ENCODE measurements around the gene GFPT1. TPM values are rescaled to one million over a fixed set of nuclear protein-coding genes. Genes with fewer than 3 reads are reported as not detected.
"Not testable (repeated sequence)": the region's sequence is repeated elsewhere in the genome, so short reads cannot be mapped to it uniquely, and the experiment has no call there.

GFPT1 gene
- total RNA-seq, 1 donor from 2014 or later = 38.9 TPM

DNA sequence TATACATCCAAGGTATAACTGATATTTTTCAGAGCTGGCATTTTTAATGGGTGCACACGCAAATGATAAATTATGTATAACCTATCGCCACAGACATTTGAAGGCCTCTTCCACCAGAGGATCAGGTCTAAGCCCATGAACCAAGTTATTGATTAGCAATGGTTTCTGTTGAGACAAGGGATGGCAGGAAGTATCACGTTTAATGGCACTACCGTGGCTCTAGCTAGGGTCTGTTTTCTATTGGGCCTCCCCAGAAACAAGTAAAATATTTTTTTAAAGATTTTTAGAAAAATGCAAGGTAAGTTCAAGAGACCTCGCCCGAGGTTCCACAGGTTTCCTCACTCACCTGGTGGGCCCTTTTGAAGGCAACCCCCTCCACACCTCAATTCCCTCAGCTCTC is 667 bp downstream of the GFPT1 start:
- no peak for ATAC-seq
- intact Hi-C loops (cut with DNase I) = loop anchor here (5.0 to 10.0 kb wide), 2 partner anchors 51 to 258 kb away; partner anchors contain the start of genes AAK1 and NFU1

GRCh38 chr2:69385443-69386151 is 1.4 kb downstream of the GFPT1 start:
- intact Hi-C loops (cut with DNase I) = loop anchor here (5.0 to 10.0 kb wide), 2 partner anchors 52 to 259 kb away; partner anchors contain the start of genes AAK1 and NFU1
- no peak for ATAC-seq
- no peak for DNase-seq (ENCODE audit: missing footprints)

More for the DNA sequence above, 667 bp downstream of the GFPT1 start:
- DNase-seq (ENCODE audit: missing footprints) = no peak

DNA sequence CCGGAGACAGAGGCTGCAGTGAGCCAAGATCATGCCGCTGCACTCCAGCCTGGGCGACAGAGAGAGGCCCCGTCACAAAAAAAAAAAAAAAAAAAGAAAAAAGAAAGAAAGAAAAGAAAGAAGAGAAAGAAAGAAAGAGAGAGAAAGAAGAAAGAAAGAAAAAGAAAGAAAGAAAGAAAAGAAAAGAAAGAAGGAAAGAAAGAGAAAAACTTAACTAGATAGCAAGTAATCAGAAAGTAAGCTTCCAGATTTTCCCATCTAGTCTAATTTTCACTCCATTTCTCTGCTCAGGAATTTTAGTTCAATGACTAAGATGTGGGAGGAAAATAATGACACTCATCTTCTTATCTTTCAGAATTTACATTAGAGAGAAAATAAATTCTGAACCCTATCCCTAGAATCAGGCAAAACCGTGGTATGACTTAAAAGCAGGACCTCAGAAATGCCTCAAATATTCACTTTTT is 2.4 kb downstream of the GFPT1 start:
- DNase-seq (ENCODE audit: missing footprints) = no peak
- ATAC-seq = no peak
- intact Hi-C loops (cut with DNase I) = loop anchor here (5.0 to 10.0 kb wide), 2 partner anchors 53 to 260 kb away; partner anchors contain the start of genes AAK1 and NFU1

DNA sequence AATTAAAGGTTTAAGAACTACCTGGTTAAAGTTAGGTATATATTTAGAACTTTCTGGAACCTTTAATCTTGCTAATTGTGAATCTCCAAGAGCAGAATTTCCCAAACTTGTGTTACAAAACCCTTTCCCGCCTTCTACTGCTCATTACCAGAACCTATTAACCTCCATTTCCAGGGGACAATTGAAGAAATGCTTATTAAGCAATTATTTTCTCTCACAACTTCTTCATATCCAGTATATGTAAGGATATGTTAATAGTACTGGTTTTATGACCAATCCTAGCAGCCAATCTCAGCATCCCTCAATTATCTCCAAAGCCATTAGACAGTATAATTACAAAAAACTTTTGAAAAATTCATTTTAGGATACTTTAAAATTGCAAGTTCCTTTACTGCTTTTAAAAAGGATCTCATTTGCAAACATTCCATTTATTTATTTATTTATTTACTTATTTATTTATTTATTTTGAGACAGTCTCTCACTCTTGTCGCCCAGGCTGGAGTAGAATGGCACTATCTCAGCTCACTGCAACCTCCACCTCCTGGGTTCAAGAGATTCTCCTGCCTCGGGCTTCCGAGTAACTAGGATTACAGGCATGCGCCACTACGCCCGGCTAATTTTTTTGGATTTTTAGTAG is 3.7 kb downstream of the GFPT1 start:
- intact Hi-C loops (cut with DNase I) = loop anchor here (10.0 kb wide), 1 partner anchor 262 kb away; the partner anchor contains the start of gene AAK1
- no peak for DNase-seq (ENCODE audit: missing footprints)
- ATAC-seq = no peak

DNA sequence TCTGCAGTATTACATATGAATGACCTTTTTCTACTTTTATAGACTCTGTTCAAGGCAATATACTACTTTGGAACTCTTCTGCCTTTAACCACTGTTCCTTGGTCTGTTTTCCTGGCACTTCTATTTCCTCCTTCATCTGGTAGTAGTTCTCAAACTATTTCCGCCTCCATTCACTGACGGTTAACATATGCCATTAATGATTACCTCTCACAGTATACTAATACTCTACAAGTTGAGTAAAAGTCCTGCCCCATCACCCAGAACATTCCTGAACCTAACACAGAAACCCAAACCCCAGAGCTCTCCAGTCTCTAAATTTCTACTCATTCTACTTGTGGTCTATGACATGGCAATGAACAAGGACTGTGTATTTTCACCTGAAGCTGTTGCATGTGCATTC is 4.5 kb downstream of the GFPT1 start:
- ATAC-seq = no peak
- intact Hi-C loops (cut with DNase I) = loop anchor here (10.0 kb wide), 1 partner anchor 262 kb away; the partner anchor contains the start of gene AAK1

GRCh38 chr2:69381337-69381737 is 5.7 kb downstream of the GFPT1 start:
- intact Hi-C loops (cut with DNase I) = loop anchor here (10.0 kb wide), 1 partner anchor 263 kb away; the partner anchor contains the start of gene AAK1
- DNase-seq (ENCODE audit: missing footprints) (no peak), ATAC-seq (no peak)

More for the DNA sequence above, 4.5 kb downstream of the GFPT1 start:
- DNase-seq (ENCODE audit: missing footprints) = no peak

DNA sequence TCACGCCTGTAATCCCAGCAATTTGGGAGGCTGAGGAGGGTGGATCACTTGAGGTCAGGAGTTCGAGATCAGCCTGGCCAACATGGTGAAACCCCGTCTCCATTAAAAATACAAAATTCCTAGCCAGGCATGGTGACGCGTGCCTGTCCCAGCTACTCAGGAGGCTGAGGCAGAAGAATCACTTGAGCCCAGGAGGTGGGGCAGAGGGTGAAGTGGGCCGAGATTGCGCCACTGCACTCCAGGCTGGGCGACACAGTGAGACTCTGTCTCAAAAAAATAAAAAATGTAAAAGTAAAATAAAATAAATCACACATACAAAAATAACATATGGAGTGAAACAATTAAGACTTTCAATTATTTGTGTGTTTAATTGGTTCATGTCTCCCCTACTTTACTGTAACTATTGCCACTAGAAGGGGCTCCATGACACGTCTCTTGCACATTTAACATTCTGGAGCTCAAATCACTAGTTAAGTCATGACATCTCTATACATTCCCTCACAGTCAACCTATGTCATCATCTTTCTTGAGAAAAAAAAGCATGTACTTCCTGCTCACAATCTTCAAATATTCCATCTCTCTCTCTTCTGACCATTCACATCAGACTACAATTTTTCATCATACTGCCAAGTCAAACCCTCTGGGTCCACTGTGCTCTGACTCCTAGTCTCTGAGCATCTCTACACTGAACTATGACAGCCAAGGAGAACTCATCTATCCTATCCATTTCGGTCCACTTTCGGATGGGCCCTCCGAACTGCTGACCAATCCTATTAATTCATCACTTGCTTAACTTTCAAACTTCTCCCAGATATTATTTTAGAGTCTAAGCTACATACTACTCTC is 6.7 kb downstream of the GFPT1 start:
- DNase-seq (ENCODE audit: missing footprints) (no peak), ATAC-seq (no peak)
- intact Hi-C loops (cut with DNase I) = loop anchor here (10.0 kb wide), 1 partner anchor 265 kb away; the partner anchor contains the start of gene AAK1

DNA sequence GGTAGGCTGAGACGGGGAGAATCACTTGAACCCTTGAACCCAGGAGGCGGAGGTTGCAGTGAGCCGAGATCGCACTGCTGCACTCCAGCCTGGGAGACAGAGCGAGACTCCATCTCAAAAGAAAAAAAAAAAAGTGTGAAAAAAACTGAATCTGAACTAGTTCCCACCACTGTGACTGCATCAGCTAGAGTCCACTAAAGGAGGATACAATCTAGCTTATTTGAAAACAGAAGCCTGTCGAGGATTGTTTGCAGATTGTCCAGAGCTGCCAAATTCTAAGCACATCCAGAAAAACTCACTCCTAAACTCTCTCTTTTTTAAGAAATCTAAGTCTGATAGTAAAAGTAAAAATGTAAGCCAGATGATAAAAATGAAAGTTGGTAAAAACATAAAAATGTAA is 10.6 kb downstream of the GFPT1 start:
- intact Hi-C loops (cut with DNase I) = no loop called here
- ATAC-seq = no peak

GRCh38 chr2:69375494-69376353 is 11.3 kb downstream of the GFPT1 start:
- peak; percentile 73 for ATAC-seq
- no peak for DNase-seq (ENCODE audit: missing footprints)
- intact Hi-C loops (cut with DNase I) = no loop called here

More for the DNA sequence above, 10.6 kb downstream of the GFPT1 start:
- no peak for DNase-seq (ENCODE audit: missing footprints)

DNA sequence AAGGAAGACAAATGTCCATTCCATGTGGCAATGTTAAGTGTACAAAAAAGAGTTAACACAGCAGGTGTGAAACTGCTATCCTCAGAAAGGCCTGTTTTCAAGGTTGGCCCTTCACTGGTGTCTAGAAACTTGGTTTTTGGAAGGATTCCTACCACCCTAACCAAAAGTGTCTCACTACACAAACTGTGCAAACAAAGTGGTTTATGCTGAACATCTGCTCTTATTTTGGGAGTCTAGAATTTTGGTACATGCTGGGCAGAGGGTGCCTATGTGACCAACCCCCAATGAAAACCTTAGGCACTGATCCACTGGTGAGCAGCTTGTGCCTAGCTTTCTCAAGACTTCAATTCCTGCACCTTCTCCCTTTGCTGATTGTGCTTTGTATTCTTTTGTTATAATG is 14.3 kb downstream of the GFPT1 start:
- ATAC-seq = no peak
- intact Hi-C loops (cut with DNase I) = no loop called here

GRCh38 chr2:69369802-69370201 is 17.2 kb downstream of the GFPT1 start:
- ATAC-seq (no peak), DNase-seq (ENCODE audit: missing footprints) (no peak)
- intact Hi-C loops (cut with DNase I) = no loop called here

More for the DNA sequence above, 14.3 kb downstream of the GFPT1 start:
- DNase-seq (ENCODE audit: missing footprints) = no peak

GRCh38 chr2:69368588-69368987 is 18.4 kb downstream of the GFPT1 start:
- DNase-seq (ENCODE audit: missing footprints) (no peak), ATAC-seq (no peak)
- intact Hi-C loops (cut with DNase I) = no loop called here

DNA sequence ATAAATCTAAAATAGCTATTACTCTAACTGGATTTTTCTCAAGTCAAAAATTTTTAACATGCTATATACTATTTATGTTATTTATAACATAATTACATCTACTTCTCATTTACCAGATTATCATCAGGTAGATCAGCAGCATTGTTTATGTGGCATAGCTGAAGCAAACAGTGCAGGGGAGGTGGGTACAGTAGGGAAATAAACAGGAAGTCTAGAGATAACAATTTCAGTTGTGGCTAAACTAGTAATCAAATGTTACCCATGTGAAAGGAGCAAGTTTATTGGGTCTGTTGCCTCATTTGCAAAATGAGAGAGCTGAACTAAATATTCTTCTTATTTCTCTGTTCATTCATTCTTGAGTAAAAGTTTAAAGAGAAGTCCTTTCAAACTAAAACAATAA is 27.7 kb downstream of the GFPT1 start:
- DNase-seq (ENCODE audit: missing footprints) (no peak), ATAC-seq (no peak)
- intact Hi-C loops (cut with DNase I) = no loop called here

DNA sequence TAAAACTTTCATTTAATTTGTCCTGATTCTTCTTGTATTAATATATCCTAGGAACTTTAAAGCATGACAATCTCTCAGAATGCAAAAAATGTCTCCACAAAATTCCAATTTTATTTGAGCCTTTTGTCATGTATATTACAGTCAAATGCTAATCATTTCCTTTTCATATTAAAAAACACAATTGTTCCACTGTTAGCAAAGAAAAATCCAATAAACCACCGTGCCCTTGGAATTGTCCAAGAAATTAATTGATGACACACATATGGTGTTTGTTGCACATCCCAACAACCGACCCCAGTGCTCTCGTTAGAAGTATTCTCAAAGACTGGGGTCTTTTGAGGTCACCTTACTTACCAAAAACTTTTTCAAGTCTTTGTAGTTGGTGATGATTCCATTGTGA is 28.1 kb downstream of the GFPT1 start:
- intact Hi-C loops (cut with DNase I) = no loop called here
- no peak for DNase-seq (ENCODE audit: missing footprints)
- no peak for ATAC-seq

GRCh38 chr2:69356471-69356870 is 30.6 kb downstream of the GFPT1 start:
- ATAC-seq (no peak), DNase-seq (ENCODE audit: missing footprints) (no peak)
- intact Hi-C loops (cut with DNase I) = no loop called here

GRCh38 chr2:69354976-69355375 is 32.1 kb downstream of the GFPT1 start:
- DNase-seq (ENCODE audit: missing footprints); intact Hi-C loops (cut with DNase I); ATAC-seq: not testable (repeated sequence)

DNA sequence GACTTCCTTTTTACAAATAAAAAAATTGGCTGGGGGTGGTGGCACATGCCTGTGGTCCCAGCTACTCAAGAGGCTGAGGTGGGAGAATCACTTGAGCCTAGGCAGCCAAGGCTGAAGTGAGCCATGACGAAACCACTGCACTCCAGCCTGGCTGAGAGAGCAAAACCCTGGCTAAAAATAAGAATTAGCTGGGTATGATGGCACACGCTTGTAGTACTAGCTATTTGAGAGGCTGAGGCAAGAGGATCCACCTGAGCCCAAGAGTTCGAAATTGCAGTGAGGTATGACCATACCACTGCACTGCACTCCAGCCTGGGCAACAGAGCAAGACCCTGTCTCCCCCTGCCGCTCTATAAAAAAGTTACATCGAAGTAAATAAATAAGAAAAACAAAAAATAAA is 33.7 kb downstream of the GFPT1 start:
- DNase-seq (ENCODE audit: missing footprints) (no peak), ATAC-seq (no peak)
- intact Hi-C loops (cut with DNase I) = no loop called here

- no peak for ATAC-seq
- no peak for DNase-seq (ENCODE audit: missing footprints)
- intact Hi-C loops (cut with DNase I) = no loop called here
Observed at GRCh38 chr2:69348781-69349180, 38.2 kb downstream of the GFPT1 start.
